ENCODE measurements around the gene FHAD1.

DNA sequence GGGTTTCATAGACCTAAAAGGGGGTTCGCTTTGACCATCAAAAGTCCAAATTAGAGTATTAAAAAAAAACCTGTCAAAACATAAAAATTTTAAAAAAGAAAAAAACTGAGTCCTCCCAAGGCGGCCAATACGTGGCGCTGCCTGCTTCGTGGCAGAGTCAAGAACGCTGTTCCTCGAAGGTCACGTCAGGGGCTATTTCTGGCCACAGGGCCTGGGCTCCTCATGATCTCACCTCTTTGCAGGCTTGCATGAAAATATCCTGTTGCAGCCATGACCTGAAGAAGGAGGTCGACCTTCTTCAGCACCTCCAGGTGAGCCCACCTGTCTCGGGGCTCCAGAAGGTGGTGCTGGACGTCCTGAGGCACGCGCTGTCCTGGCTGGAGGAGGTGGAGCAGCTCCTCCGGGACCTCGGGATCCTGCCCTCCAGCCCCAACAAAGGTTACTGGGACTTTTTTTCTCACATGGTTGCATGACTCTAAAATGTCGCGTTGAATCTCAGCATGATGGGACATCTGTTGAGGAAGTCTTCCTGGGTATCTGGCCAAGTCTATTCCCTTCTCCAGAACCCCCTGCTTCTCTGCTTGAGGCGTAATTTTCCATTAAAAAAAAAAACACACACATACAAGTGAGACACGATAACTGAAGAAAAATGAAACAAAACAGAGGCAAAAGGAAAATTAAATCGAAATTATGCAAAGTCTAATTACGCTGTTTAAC lies 82.2 kb downstream of the FHAD1 start:
- TF ChIP-seq, protein P1, sequence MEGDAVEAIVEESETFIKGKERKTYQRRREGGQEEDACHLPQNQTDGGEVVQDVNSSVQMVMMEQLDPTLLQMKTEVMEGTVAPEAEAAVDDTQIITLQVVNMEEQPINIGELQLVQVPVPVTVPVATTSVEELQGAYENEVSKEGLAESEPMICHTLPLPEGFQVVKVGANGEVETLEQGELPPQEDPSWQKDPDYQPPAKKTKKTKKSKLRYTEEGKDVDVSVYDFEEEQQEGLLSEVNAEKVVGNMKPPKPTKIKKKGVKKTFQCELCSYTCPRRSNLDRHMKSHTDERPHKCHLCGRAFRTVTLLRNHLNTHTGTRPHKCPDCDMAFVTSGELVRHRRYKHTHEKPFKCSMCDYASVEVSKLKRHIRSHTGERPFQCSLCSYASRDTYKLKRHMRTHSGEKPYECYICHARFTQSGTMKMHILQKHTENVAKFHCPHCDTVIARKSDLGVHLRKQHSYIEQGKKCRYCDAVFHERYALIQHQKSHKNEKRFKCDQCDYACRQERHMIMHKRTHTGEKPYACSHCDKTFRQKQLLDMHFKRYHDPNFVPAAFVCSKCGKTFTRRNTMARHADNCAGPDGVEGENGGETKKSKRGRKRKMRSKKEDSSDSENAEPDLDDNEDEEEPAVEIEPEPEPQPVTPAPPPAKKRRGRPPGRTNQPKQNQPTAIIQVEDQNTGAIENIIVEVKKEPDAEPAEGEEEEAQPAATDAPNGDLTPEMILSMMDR (conservative IDR thresholded peaks at IDR 0.05; ENCODE audit: low read length), result 0 out of 2 replicates have a peak, but pooled peaks have one; percentile 16
- no peak for TF ChIP-seq EZH2phosphoT487 (IDR thresholded peaks at IDR 0.05; ENCODE audit: borderline replicate concordance, low read depth, low read length)
